ENCODE results near the gene PRDX6. TPM values are rescaled to one million over a fixed set of nuclear protein-coding genes. Genes with fewer than 3 reads are reported as not detected.
A peak's percentile ranks its signal among the peaks of the same experiment; 100 is the strongest.

Gene PRDX6
- total and polyA plus RNA-seq, 10 of the 15 experiments (the other 5 are each of a cell fraction or from before 2014, with no cell fraction given) = 70.7 to 230 (median 138) TPM

- TF ChIP-seq IRF5 (IDR thresholded peaks at IDR 0.05; ENCODE audit: borderline replicate concordance) (no peak), CBX5 (IDR thresholded peaks at IDR 0.05; ENCODE audit: low read depth) (0 out of 2 replicates have a peak, but pooled peaks have one; percentile 28), MYC (IDR thresholded peaks at IDR 0.05; ENCODE audit: insufficient read depth, insufficient read length, insufficient replicate concordance, low read length, severe bottlenecking) (no peak), BACH1 (IDR thresholded peaks at IDR 0.05; ENCODE audit: borderline replicate concordance) (no peak), ETV6 (conservative IDR thresholded peaks at IDR 0.05 in 1 of 2, IDR thresholded peaks at IDR 0.05 in 1 of 2; ENCODE audit: borderline replicate concordance in 1 of 2, low read depth in 1 of 2) (no peak), KDM1A (IDR thresholded peaks at IDR 0.05; ENCODE audit: borderline replicate concordance) (no peak), MXI1 (IDR thresholded peaks at IDR 0.05; ENCODE audit: low read depth, low read length) (no peak), USF2 (IDR thresholded peaks at IDR 0.05; ENCODE audit: borderline replicate concordance, low read depth, low read length) (no peak), ZNF207 (IDR thresholded peaks at IDR 0.05; ENCODE audit: borderline replicate concordance) (peak; percentile 63; the same call in 1 of the 2 replicates), ZZZ3 (IDR thresholded peaks at IDR 0.05; ENCODE audit: control insufficient read depth, insufficient read length, low read depth) (no peak), SUZ12 (IDR thresholded peaks at IDR 0.05; ENCODE audit: unreplicated experiment) (no peak), IKZF2 (IDR thresholded peaks at IDR 0.05) (no peak), BCL11A (IDR thresholded peaks at IDR 0.05; ENCODE audit: low read depth, low read length) (no peak), SMAD5 (IDR thresholded peaks at IDR 0.05; ENCODE audit: low read depth) (0 out of 2 replicates have a peak, but pooled peaks have one; percentile 35), MTA3 (IDR thresholded peaks at IDR 0.05; ENCODE audit: borderline replicate concordance, low read length) (no peak), SREBF1 (IDR thresholded peaks at IDR 0.05; ENCODE audit: low read length) (no peak)
- TF ChIP-seq, protein P1, sequence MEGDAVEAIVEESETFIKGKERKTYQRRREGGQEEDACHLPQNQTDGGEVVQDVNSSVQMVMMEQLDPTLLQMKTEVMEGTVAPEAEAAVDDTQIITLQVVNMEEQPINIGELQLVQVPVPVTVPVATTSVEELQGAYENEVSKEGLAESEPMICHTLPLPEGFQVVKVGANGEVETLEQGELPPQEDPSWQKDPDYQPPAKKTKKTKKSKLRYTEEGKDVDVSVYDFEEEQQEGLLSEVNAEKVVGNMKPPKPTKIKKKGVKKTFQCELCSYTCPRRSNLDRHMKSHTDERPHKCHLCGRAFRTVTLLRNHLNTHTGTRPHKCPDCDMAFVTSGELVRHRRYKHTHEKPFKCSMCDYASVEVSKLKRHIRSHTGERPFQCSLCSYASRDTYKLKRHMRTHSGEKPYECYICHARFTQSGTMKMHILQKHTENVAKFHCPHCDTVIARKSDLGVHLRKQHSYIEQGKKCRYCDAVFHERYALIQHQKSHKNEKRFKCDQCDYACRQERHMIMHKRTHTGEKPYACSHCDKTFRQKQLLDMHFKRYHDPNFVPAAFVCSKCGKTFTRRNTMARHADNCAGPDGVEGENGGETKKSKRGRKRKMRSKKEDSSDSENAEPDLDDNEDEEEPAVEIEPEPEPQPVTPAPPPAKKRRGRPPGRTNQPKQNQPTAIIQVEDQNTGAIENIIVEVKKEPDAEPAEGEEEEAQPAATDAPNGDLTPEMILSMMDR (IDR thresholded peaks at IDR 0.05 in 2 of 3, conservative IDR thresholded peaks at IDR 0.05 in 1 of 3; ENCODE audit: control insufficient read depth in 2 of 3, extremely low read depth in 1 of 3, insufficient read depth in 1 of 3, low read depth in 3 of 3, low read length in 3 of 3) = no peak
- TF ChIP-seq, protein P2, sequence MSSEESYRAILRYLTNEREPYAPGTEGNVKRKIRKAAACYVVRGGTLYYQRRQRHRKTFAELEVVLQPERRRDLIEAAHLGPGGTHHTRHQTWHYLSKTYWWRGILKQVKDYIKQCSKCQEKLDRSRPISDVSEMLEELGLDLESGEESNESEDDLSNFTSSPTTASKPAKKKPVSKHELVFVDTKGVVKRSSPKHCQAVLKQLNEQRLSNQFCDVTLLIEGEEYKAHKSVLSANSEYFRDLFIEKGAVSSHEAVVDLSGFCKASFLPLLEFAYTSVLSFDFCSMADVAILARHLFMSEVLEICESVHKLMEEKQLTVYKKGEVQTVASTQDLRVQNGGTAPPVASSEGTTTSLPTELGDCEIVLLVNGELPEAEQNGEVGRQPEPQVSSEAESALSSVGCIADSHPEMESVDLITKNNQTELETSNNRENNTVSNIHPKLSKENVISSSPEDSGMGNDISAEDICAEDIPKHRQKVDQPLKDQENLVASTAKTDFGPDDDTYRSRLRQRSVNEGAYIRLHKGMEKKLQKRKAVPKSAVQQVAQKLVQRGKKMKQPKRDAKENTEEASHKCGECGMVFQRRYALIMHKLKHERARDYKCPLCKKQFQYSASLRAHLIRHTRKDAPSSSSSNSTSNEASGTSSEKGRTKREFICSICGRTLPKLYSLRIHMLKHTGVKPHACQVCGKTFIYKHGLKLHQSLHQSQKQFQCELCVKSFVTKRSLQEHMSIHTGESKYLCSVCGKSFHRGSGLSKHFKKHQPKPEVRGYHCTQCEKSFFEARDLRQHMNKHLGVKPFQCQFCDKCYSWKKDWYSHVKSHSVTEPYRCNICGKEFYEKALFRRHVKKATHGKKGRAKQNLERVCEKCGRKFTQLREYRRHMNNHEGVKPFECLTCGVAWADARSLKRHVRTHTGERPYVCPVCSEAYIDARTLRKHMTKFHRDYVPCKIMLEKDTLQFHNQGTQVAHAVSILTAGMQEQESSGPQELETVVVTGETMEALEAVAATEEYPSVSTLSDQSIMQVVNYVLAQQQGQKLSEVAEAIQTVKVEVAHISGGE (CRISPR knock-in tag; IDR thresholded peaks at IDR 0.05) = no peak
- TF ChIP-seq, protein P3, sequence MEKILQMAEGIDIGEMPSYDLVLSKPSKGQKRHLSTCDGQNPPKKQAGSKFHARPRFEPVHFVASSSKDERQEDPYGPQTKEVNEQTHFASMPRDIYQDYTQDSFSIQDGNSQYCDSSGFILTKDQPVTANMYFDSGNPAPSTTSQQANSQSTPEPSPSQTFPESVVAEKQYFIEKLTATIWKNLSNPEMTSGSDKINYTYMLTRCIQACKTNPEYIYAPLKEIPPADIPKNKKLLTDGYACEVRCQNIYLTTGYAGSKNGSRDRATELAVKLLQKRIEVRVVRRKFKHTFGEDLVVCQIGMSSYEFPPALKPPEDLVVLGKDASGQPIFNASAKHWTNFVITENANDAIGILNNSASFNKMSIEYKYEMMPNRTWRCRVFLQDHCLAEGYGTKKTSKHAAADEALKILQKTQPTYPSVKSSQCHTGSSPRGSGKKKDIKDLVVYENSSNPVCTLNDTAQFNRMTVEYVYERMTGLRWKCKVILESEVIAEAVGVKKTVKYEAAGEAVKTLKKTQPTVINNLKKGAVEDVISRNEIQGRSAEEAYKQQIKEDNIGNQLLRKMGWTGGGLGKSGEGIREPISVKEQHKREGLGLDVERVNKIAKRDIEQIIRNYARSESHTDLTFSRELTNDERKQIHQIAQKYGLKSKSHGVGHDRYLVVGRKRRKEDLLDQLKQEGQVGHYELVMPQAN (conservative IDR thresholded peaks at IDR 0.05) = peak; percentile 71
These were observed at the start of gene PRDX6 (continued) for GRCh38 chr1:173477286-173478093.
